ENCODE measurements around the gene UBR1.

- TF ChIP-seq, protein P1, sequence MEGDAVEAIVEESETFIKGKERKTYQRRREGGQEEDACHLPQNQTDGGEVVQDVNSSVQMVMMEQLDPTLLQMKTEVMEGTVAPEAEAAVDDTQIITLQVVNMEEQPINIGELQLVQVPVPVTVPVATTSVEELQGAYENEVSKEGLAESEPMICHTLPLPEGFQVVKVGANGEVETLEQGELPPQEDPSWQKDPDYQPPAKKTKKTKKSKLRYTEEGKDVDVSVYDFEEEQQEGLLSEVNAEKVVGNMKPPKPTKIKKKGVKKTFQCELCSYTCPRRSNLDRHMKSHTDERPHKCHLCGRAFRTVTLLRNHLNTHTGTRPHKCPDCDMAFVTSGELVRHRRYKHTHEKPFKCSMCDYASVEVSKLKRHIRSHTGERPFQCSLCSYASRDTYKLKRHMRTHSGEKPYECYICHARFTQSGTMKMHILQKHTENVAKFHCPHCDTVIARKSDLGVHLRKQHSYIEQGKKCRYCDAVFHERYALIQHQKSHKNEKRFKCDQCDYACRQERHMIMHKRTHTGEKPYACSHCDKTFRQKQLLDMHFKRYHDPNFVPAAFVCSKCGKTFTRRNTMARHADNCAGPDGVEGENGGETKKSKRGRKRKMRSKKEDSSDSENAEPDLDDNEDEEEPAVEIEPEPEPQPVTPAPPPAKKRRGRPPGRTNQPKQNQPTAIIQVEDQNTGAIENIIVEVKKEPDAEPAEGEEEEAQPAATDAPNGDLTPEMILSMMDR (IDR thresholded peaks at IDR 0.05): no peak
- no peak for TF ChIP-seq POLR2A (IDR thresholded peaks at IDR 0.05)
Observed at GRCh38 chr15:43091859-43092258, 14.0 kb downstream of the UBR1 start.
